Liver (tissue), 9 donors: ENCODE data around the gene DCHS2. TPM values are rescaled to one million over a fixed set of nuclear protein-coding genes. Genes with fewer than 3 reads are reported as not detected.

Source experiments
- DNase-seq: peaks from one replicate; pipeline ENCODE4 v3.0.0-alpha.2; 2017; ENCODE audit warnings: low spot score
- H3K27ac ChIP-seq, 2 donors: one replicate each; pipeline ENCODE4 v1.7.0; 2013; ENCODE audit warnings: inconsistent platforms in 2 of 2, low read length in 2 of 2, control low read depth in 1 of 2, low read depth in 1 of 2, mild to moderate bottlenecking in 1 of 2
- H3K27me3 ChIP-seq, 4 donors: one replicate each; pipeline versions ENCODE4 v1.6.1 to v1.7.0; 2013; ENCODE audit warnings: low read length in 3 of 4, inconsistent platforms in 1 of 4, mild to moderate bottlenecking in 1 of 4, moderate library complexity in 1 of 4; ENCODE audit not compliant: control insufficient read depth in 4 of 4, insufficient read depth in 4 of 4
- H3K36me3 ChIP-seq, 4 donors: one replicate each; pipeline versions ENCODE4 v1.6.1 to v1.7.0; 2013; ENCODE audit warnings: low read length in 3 of 4, mild to moderate bottlenecking in 3 of 4, low read depth in 1 of 4, moderate library complexity in 1 of 4; ENCODE audit not compliant: control insufficient read depth in 4 of 4, insufficient read depth in 3 of 4
- H3K4me1 ChIP-seq, 4 donors: one replicate each; pipeline versions ENCODE4 v1.6.1 to v1.7.0; 2013; ENCODE audit warnings: low read length in 3 of 4, mild to moderate bottlenecking in 3 of 4, moderate library complexity in 1 of 4; ENCODE audit not compliant: control insufficient read depth in 4 of 4, insufficient read depth in 4 of 4
- H3K4me3 ChIP-seq, 3 donors: one replicate each; pipeline versions ENCODE4 v1.6.1 to v1.7.0; 2013; ENCODE audit warnings: low read length in 3 of 3, control low read depth in 1 of 3, low read depth in 1 of 3, mild to moderate bottlenecking in 1 of 3
- H3K9ac ChIP-seq, 2 donors: one replicate each; pipeline ENCODE4 v1.7.0; 2013; ENCODE audit warnings: low read length in 2 of 2, mild to moderate bottlenecking in 2 of 2, moderate library complexity in 2 of 2, control low read depth in 1 of 2, low read depth in 1 of 2
- H3K9me3 ChIP-seq, 4 donors: one replicate each; pipeline versions ENCODE4 v1.6.1 to v1.7.0; 2013; ENCODE audit warnings: low read length in 3 of 4; ENCODE audit not compliant: control insufficient read depth in 4 of 4
- ATF3 ChIP-seq: IDR thresholded peaks from 2 replicates; pipeline ENCODE4 v1.6.1; 2016; ENCODE audit warnings: antibody characterized with exemption
- CTCF ChIP-seq: fragments of 150-350 bp; IDR thresholded peaks from 2 replicates; pipeline ENCODE4 v1.5.1; 2017; ENCODE audit warnings: improper control_type of control experiment, low read depth, low read length; ENCODE audit not compliant: missing input control
- EGR1 ChIP-seq, 2 donors: IDR thresholded peaks; 2 replicates each; pipeline ENCODE4 v1.6.1; 2016 to 2018; ENCODE audit warnings: antibody characterized with exemption in 2 of 2, low read depth in 2 of 2
- FOXA1 ChIP-seq: IDR thresholded peaks from 2 replicates; pipeline ENCODE4 v1.6.1; 2016; ENCODE audit warnings: antibody characterized with exemption
- FOXA2 ChIP-seq: IDR thresholded peaks from 2 replicates; pipeline ENCODE4 v1.6.1; 2016; ENCODE audit warnings: antibody characterized with exemption
- GABPA ChIP-seq, 2 donors: IDR thresholded peaks in 1 of 2; conservative IDR thresholded peaks in 1 of 2; 2 replicates each; pipeline ENCODE4 v1.6.1; 2016; ENCODE audit warnings: antibody characterized with exemption in 2 of 2, mild to moderate bottlenecking in 1 of 2, moderate library complexity in 1 of 2
- HNF4A ChIP-seq, 2 donors: conservative IDR thresholded peaks; 2 replicates each; pipeline ENCODE4 v1.6.1; 2016; ENCODE audit warnings: antibody characterized with exemption in 2 of 2, mild to moderate bottlenecking in 2 of 2
- HNF4G ChIP-seq: IDR thresholded peaks from 2 replicates; pipeline ENCODE4 v1.6.1; 2016; ENCODE audit warnings: antibody characterized with exemption
- JUND ChIP-seq, 2 donors: IDR thresholded peaks; 2 replicates each; pipeline ENCODE4 v1.6.1; 2016; ENCODE audit warnings: antibody characterized with exemption in 2 of 2
- MAX ChIP-seq: IDR thresholded peaks from 2 replicates; pipeline ENCODE4 v1.6.1; 2016; ENCODE audit warnings: antibody characterized with exemption
- NR2F2 ChIP-seq: IDR thresholded peaks from 2 replicates; pipeline ENCODE4 v1.6.1; 2016; ENCODE audit warnings: antibody characterized with exemption
- RAD21 ChIP-seq, 2 donors: IDR thresholded peaks; 2 replicates each; pipeline ENCODE4 v1.6.1; 2016; ENCODE audit warnings: antibody characterized with exemption in 2 of 2, mild to moderate bottlenecking in 2 of 2
- RXRA ChIP-seq, 2 donors: IDR thresholded peaks; 2 replicates each; pipeline ENCODE4 v1.6.1; 2017 to 2018; ENCODE audit warnings: antibody characterized with exemption in 2 of 2, mild to moderate bottlenecking in 1 of 2
- SP1 ChIP-seq: IDR thresholded peaks from 2 replicates; pipeline ENCODE4 v1.6.1; 2018; ENCODE audit warnings: antibody characterized with exemption, mild to moderate bottlenecking
- TAF1 ChIP-seq: conservative IDR thresholded peaks from 2 replicates; pipeline ENCODE4 v1.6.1; 2016; ENCODE audit warnings: antibody characterized with exemption, mild to moderate bottlenecking
- YY1 ChIP-seq: IDR thresholded peaks from 2 replicates; pipeline ENCODE4 v1.6.1; 2016; ENCODE audit warnings: antibody characterized with exemption, mild to moderate bottlenecking
- WGBS: extraction: QIAGEN DNeasy Blood & Tissue Kit; methylation state at CpG from one replicate; pipeline ENCODE4 v1.1.7; 2013; 5-methylcytosine and 5-hydroxymethylcytosine counted together
- polyA plus RNA-seq, 2 donors: library from polyadenylated mRNA; stranded (reverse) in 1 of 2; unstranded in 1 of 2; fragments of 200-250 nt in 1 of 2; fragments of >200 nt in 1 of 2; fragmentation: Nextera tagmentation in 1 of 2; extraction: Ambion mirVana in 1 of 2; gene quantifications; one replicate each; pipeline versions ENCODE4 v1.2.1 to v1.2.3, GENCODE V29; 2013 to 2015
- total RNA-seq, 2 donors: library from RNA; depleted of rRNA; stranded (reverse); fragments of >200 nt; gene quantifications; one replicate each; pipeline ENCODE4 v1.2.3, GENCODE V29; 2014
- TF ChIP-seq, protein P1 (sequence below): IDR thresholded peaks from 2 replicates; pipeline ENCODE4 v1.6.1; 2016; ENCODE audit warnings: antibody characterized with exemption, mild to moderate bottlenecking
- TF ChIP-seq, protein P2 (sequence below): IDR thresholded peaks from 2 replicates; pipeline ENCODE4 v1.6.1; 2016; ENCODE audit warnings: antibody characterized with exemption
- donor health status: healthy.
- donor health status: healthy.
- donor health status: healthy.
- donor health status: healthy.
- donor health status: healthy.

Gene DCHS2
- total and polyA plus RNA-seq, 4 donors, result 0.07 to 0.50 (median 0.09) TPM; not detected in 1

DNA sequence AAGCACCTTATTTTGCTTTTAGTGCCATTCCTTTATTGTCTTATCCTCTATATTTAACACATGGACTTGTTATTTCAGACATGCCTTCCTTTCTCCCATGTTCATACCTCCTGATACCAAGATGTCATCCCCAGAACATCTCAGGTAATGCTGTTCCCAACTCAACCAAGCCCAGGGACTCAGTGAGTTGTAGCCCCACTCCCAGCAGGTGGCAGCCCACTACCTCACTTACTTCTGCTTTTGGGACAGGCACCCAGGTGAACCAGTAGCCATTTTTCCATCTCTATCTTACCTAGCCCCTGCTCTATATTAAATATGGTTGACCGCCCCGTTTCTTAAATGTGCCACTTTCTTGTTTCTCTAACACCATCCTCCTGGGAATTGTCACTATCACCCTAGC is 199.0 kb downstream of the DCHS2 start:
- TF ChIP-seq ATF3, result no peak
- TF ChIP-seq NR2F2, result no peak
- no peak for TF ChIP-seq YY1
- TF ChIP-seq RAD21 (IDR thresholded peaks at IDR 0.05), result no peak
- TF ChIP-seq EGR1 (IDR thresholded peaks at IDR 0.05; ENCODE audit: low read depth in 2 of 2), result no peak
- TF ChIP-seq HNF4G, result no peak
- no peak for TF ChIP-seq FOXA2
- TF ChIP-seq HNF4A (conservative IDR thresholded peaks at IDR 0.05), result no peak
- no peak for DNase-seq
- no peaks in the 10 kb centered on the region for H3K36me3 ChIP-seq
- no peaks in the 10 kb centered on the region for H3K4me1 ChIP-seq
- no peak overlapping the region for H3K4me3 ChIP-seq
- H3K27me3 ChIP-seq, result peaks cover 0 to 5% (median 0%) of the 10 kb centered on the region in 4 donors
- 91% methylated on average over 2 of the region's 2 CpGs for WGBS
- H3K27ac ChIP-seq, result no peak overlapping the region
- no peak overlapping the region for H3K9ac ChIP-seq
- H3K9me3 ChIP-seq, result no peaks in the 10 kb centered on the region

DNA sequence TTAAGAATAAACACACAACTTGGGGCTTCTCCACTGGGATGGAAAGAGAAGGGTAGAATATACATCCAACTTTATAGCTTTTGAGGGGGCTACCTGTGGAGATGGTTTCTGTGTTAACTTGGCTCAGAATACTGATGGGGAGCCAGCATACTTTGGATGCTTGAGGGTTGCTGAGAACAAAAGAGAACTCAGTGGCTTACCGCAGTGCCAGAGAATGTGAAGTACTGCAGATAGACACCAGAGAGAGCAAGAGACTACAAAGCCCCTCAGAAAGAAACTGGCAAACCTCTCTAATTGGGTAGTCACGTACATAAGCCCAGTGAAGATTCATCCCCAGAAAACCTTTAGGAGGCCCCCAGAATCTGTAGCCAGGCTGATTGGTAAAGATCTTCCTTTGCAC is 214.4 kb downstream of the DCHS2 start:
- no peak overlapping the region for H3K9ac ChIP-seq
- TF ChIP-seq MAX, result no peak

GRCh38 chr4:154276496-154276895 is 215.1 kb downstream of the DCHS2 start:
- H3K27ac ChIP-seq, result no peak overlapping the region
- peaks cover 0 to 4% (median 0%) of the 10 kb centered on the region in 4 donors for H3K27me3 ChIP-seq
- H3K9ac ChIP-seq, result no peak overlapping the region
- no peak for TF ChIP-seq HNF4A (conservative IDR thresholded peaks at IDR 0.05)
- no peak for TF ChIP-seq RAD21 (IDR thresholded peaks at IDR 0.05)
- no peak for TF ChIP-seq NR2F2
- TF ChIP-seq FOXA1, result no peak
- TF ChIP-seq, protein P1, sequence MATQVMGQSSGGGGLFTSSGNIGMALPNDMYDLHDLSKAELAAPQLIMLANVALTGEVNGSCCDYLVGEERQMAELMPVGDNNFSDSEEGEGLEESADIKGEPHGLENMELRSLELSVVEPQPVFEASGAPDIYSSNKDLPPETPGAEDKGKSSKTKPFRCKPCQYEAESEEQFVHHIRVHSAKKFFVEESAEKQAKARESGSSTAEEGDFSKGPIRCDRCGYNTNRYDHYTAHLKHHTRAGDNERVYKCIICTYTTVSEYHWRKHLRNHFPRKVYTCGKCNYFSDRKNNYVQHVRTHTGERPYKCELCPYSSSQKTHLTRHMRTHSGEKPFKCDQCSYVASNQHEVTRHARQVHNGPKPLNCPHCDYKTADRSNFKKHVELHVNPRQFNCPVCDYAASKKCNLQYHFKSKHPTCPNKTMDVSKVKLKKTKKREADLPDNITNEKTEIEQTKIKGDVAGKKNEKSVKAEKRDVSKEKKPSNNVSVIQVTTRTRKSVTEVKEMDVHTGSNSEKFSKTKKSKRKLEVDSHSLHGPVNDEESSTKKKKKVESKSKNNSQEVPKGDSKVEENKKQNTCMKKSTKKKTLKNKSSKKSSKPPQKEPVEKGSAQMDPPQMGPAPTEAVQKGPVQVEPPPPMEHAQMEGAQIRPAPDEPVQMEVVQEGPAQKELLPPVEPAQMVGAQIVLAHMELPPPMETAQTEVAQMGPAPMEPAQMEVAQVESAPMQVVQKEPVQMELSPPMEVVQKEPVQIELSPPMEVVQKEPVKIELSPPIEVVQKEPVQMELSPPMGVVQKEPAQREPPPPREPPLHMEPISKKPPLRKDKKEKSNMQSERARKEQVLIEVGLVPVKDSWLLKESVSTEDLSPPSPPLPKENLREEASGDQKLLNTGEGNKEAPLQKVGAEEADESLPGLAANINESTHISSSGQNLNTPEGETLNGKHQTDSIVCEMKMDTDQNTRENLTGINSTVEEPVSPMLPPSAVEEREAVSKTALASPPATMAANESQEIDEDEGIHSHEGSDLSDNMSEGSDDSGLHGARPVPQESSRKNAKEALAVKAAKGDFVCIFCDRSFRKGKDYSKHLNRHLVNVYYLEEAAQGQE, result no peak
- no peak for TF ChIP-seq HNF4G
- no peak for TF ChIP-seq GABPA (IDR thresholded peaks at IDR 0.05 in 1 of 2, conservative IDR thresholded peaks at IDR 0.05 in 1 of 2)
- TF ChIP-seq TAF1, result no peak
- TF ChIP-seq JUND (IDR thresholded peaks at IDR 0.05), result no peak
- no peak for TF ChIP-seq SP1
- no peak for TF ChIP-seq MAX
- TF ChIP-seq RXRA (IDR thresholded peaks at IDR 0.05), result no peak
- no peak for TF ChIP-seq CTCF
- TF ChIP-seq YY1, result no peak
- no peak for TF ChIP-seq FOXA2
- no peak for TF ChIP-seq ATF3
- TF ChIP-seq, protein P2, sequence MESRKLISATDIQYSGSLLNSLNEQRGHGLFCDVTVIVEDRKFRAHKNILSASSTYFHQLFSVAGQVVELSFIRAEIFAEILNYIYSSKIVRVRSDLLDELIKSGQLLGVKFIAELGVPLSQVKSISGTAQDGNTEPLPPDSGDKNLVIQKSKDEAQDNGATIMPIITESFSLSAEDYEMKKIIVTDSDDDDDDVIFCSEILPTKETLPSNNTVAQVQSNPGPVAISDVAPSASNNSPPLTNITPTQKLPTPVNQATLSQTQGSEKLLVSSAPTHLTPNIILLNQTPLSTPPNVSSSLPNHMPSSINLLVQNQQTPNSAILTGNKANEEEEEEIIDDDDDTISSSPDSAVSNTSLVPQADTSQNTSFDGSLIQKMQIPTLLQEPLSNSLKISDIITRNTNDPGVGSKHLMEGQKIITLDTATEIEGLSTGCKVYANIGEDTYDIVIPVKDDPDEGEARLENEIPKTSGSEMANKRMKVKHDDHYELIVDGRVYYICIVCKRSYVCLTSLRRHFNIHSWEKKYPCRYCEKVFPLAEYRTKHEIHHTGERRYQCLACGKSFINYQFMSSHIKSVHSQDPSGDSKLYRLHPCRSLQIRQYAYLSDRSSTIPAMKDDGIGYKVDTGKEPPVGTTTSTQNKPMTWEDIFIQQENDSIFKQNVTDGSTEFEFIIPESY, result no peak
- TF ChIP-seq EGR1 (IDR thresholded peaks at IDR 0.05; ENCODE audit: low read depth in 2 of 2), result no peak
- no peaks in the 10 kb centered on the region for H3K36me3 ChIP-seq
- H3K4me1 ChIP-seq, result no peaks in the 10 kb centered on the region
- WGBS, result 60% methylated on average over 1 of the region's 1 CpG
- no peak overlapping the region for H3K4me3 ChIP-seq
- DNase-seq, result no peak
- no peaks in the 10 kb centered on the region for H3K9me3 ChIP-seq

More for the DNA sequence above, 214.4 kb downstream of the DCHS2 start:
- no peak overlapping the region for H3K4me3 ChIP-seq
- 58% methylated on average over 2 of the region's 2 CpGs for WGBS
- no peak overlapping the region for H3K27ac ChIP-seq
- no peak for DNase-seq
- no peaks in the 10 kb centered on the region for H3K9me3 ChIP-seq
- no peaks in the 10 kb centered on the region for H3K36me3 ChIP-seq
- peaks cover 0 to 3% (median 0%) of the 10 kb centered on the region in 4 donors for H3K27me3 ChIP-seq
- H3K4me1 ChIP-seq, result no peaks in the 10 kb centered on the region
